Keratinocyte (primary cell): ENCODE data around the gene WDR76. TPM values are rescaled to one million over a fixed set of nuclear protein-coding genes. Genes with fewer than 3 reads are reported as not detected.
"Not testable (repeated sequence)": the region's sequence is repeated elsewhere in the genome, so short reads cannot be mapped to it uniquely, and the experiment has no call there.

ENCODE experiments used
- DNase-seq: peaks from one replicate; pipeline ENCODE4 v3.0.0-alpha.2; 2011; ENCODE audit warnings: low read depth, missing footprints, low spot score
- FAIRE-seq: peaks from 2 replicates; lab custom pipeline; 2011; peaks lifted over from hg19 to GRCh38; lab: Jason Lieb, UNC
- H2AFZ ChIP-seq: 2 replicates; pipeline ENCODE4 v1.6.0; 2012; ENCODE audit warnings: low read length, control low read depth, inconsistent platforms; ENCODE audit not compliant: control insufficient read depth
- H3K27ac ChIP-seq: 2 replicates; pipeline ENCODE4 v1.5.1; 2011; ENCODE audit warnings: low read length; ENCODE audit not compliant: control insufficient read depth, insufficient read depth
- H3K27me3 ChIP-seq: 3 replicates; pipeline ENCODE4 v1.6.0; 2011; ENCODE audit warnings: low read length; ENCODE audit not compliant: control insufficient read depth, insufficient read depth; ENCODE audit errors: extremely low read depth
- H3K36me3 ChIP-seq, 2 experiments: 2 replicates in 1 of 2; 3 replicates in 1 of 2; pipeline ENCODE4 v1.5.1; 2011; ENCODE audit warnings: low read length in 2 of 2, mild to moderate bottlenecking in 1 of 2; ENCODE audit not compliant: control insufficient read depth in 2 of 2, insufficient read depth in 2 of 2; ENCODE audit errors: extremely low read depth in 1 of 2
- H3K4me1 ChIP-seq: 3 replicates; pipeline ENCODE4 v1.5.1; 2011; ENCODE audit warnings: low read length; ENCODE audit not compliant: control insufficient read depth, insufficient read depth; ENCODE audit errors: extremely low read depth
- H3K4me2 ChIP-seq: 3 replicates; pipeline ENCODE4 v1.6.0; 2011; ENCODE audit warnings: low read depth, low read length; ENCODE audit not compliant: control insufficient read depth, insufficient read depth; ENCODE audit errors: extremely low read depth
- H3K4me3 ChIP-seq, 3 experiments: fragments of 200-600 bp in 1 of 3; sonication (generic) in 1 of 3; 2 replicates in 2 of 3; 3 replicates in 1 of 3; pipeline ENCODE4 v1.5.1; 2011 to 2016; ENCODE audit warnings: low read length in 3 of 3, mild to moderate bottlenecking in 3 of 3, control low read depth in 2 of 3, inconsistent platforms in 1 of 3, low read depth in 1 of 3, mixed read lengths in 1 of 3, mixed run types in 1 of 3, moderate library complexity in 1 of 3; ENCODE audit not compliant: control insufficient read depth in 2 of 3, insufficient read depth in 2 of 3; ENCODE audit errors: extremely low read depth in 1 of 3
- H3K79me2 ChIP-seq: 2 replicates; pipeline ENCODE4 v1.6.0; 2012; ENCODE audit warnings: low read length; ENCODE audit not compliant: control insufficient read depth, insufficient read depth
- H3K9ac ChIP-seq: 3 replicates; pipeline ENCODE4 v1.6.0; 2011; ENCODE audit warnings: low read length; ENCODE audit not compliant: control insufficient read depth, insufficient read depth; ENCODE audit errors: extremely low read depth
- H3K9me1 ChIP-seq: 3 replicates; pipeline ENCODE4 v1.6.0; 2011; ENCODE audit warnings: low read length; ENCODE audit not compliant: control insufficient read depth, insufficient read depth; ENCODE audit errors: extremely low read depth
- H3K9me3 ChIP-seq: 2 replicates; pipeline ENCODE4 v1.5.1; 2012; ENCODE audit warnings: low read depth, low read length; ENCODE audit not compliant: control insufficient read depth
- H4K20me1 ChIP-seq: 3 replicates; pipeline ENCODE4 v1.6.0; 2011; ENCODE audit warnings: low read length; ENCODE audit not compliant: control insufficient read depth, insufficient read depth; ENCODE audit errors: extremely low read depth
- CTCF ChIP-seq, 3 experiments: IDR thresholded peaks in 1 of 3; conservative IDR thresholded peaks in 1 of 3; optimal IDR thresholded peaks in 1 of 3; 2 replicates in 2 of 3; 3 replicates in 1 of 3; pipeline versions ENCODE3 to v1.5.1; 2011; ENCODE audit warnings: low read length in 3 of 3, mild to moderate bottlenecking in 3 of 3, moderate library complexity in 2 of 3, control low read depth in 1 of 3, inconsistent platforms in 1 of 3; ENCODE audit not compliant: insufficient read depth in 2 of 3; ENCODE audit errors: extremely low read depth in 1 of 3
- EZH2 ChIP-seq: IDR thresholded peaks from one replicate; pipeline ENCODE4 v1.6.1; 2012; ENCODE audit warnings: inconsistent platforms, mild to moderate bottlenecking, low read length, moderate library complexity
- dilution Hi-C: fragments of 300-500 bp; cut with MboI; formaldehyde crosslinking; loops from one replicate; pipeline ENCODE4 v1.7.0; 2020; ENCODE audit warnings: low sequenced_read_pairs; ENCODE audit not compliant: extremely low pct_ligation_motif_present
- polyA plus RNA-seq, 5 experiments: library from polyadenylated mRNA; depleted of rRNA in 3 of 5; stranded (reverse) in 3 of 5; stranded (forward) in 1 of 5; unstranded in 1 of 5; fragments of >200 nt; gene quantifications; 1 replicate in 1 of 5; 2 replicates in 3 of 5; 3 replicates in 1 of 5; pipeline versions ENCODE4 v1.2.1 to v1.2.3, GENCODE V29; 2011 to 2012; ENCODE audit warnings: missing spikeins in 2 of 5, low read depth in 1 of 5, low replicate concordance in 1 of 5

The WDR76 gene
- polyA plus RNA-seq, 1 donor (not counting 4 experiments of a cell fraction or from before 2014, with no cell fraction given), result 4.7 TPM

GRCh38 chr15:43821505-43821904 is 5.3 kb upstream of the WDR76 start:
- Histone ChIP-seq H3K9me3 (no peaks in the 10 kb centered on the region), H3K27me3 (no peaks in the 10 kb centered on the region), H3K27ac (no peak overlapping the region), H3K79me2 (peaks cover 62% of the 10 kb centered on the region), H2AFZ (no peak overlapping the region), H3K4me3 (no peak overlapping the region), H4K20me1 (no peaks in the 10 kb centered on the region), H3K9me1 (no peaks in the 10 kb centered on the region), H3K36me3 (peaks cover 0 to 11% of the 10 kb centered on the region in 2 experiments), H3K4me2 (no peak overlapping the region), H3K4me1 (peaks cover 11% of the 10 kb centered on the region), H3K9ac (no peak overlapping the region)
- DNase-seq (no peak), FAIRE-seq (no peak)
- TF ChIP-seq EZH2 (no peak), CTCF (optimal IDR thresholded peaks at IDR 0.05 in 1 of 3, IDR thresholded peaks at IDR 0.05 in 1 of 3, conservative IDR thresholded peaks at IDR 0.05 in 1 of 3; ENCODE audit: extremely low read depth in 1 of 3, insufficient read depth in 2 of 3, low read length in 3 of 3) (no peak)
- dilution Hi-C loops, result no loop called here

GRCh38 chr15:43824302-43825246 is 2.2 kb upstream of the WDR76 start, which contains the start of gene MFAP1:
MFAP1 (minus strand) TSS chr15:43824690; CDS start chr15:43824569, 121 bp downstream.
- H3K4me1 ChIP-seq, result peaks cover 16% of the 10 kb centered on the region
- dilution Hi-C loops, result no loop called here
- no peaks in the 10 kb centered on the region for H4K20me1 ChIP-seq

GRCh38 chr15:43825305-43825704 is 1.5 kb upstream of the WDR76 start:
- H3K27ac ChIP-seq, H3K9me3 ChIP-seq, H3K27me3 ChIP-seq, H3K9ac ChIP-seq, DNase-seq, dilution Hi-C loops, H4K20me1 ChIP-seq, H3K4me3 ChIP-seq, H3K4me2 ChIP-seq, H3K36me3 ChIP-seq, FAIRE-seq, H3K9me1 ChIP-seq, H2AFZ ChIP-seq: not testable (repeated sequence)
- Histone ChIP-seq H3K4me1 (peaks cover 16% of the 10 kb centered on the region), H3K79me2 (peaks cover 39% of the 10 kb centered on the region)

More at GRCh38 chr15:43824302-43825246, 2.2 kb upstream of the WDR76 start, which contains the start of gene MFAP1:
- peak within 1 kb of the TSS; percentile 97 for H3K9ac ChIP-seq
- H3K9me1 ChIP-seq, result no peaks in the 10 kb centered on the region
- no peaks in the 10 kb centered on the region for H3K9me3 ChIP-seq
- peak within 1 kb of the TSS; percentile 78 to 94 (median 92) for H3K4me3 ChIP-seq
- peaks cover 46% of the 10 kb centered on the region for H3K79me2 ChIP-seq
- peak within 1 kb of the TSS; percentile 89 for H2AFZ ChIP-seq
- no peak for TF ChIP-seq CTCF (optimal IDR thresholded peaks at IDR 0.05 in 1 of 3, IDR thresholded peaks at IDR 0.05 in 1 of 3, conservative IDR thresholded peaks at IDR 0.05 in 1 of 3; ENCODE audit: extremely low read depth in 1 of 3, insufficient read depth in 2 of 3, low read length in 3 of 3)
- TF ChIP-seq EZH2, result no peak
- FAIRE-seq (peak; percentile 95), DNase-seq (peak; percentile 89)
- H3K27ac ChIP-seq, result peak within 1 kb of the TSS; percentile 98
- H3K27me3 ChIP-seq, result no peaks in the 10 kb centered on the region
- no peaks in the 10 kb centered on the region for H3K36me3 ChIP-seq
- peak within 1 kb of the TSS; percentile 91 for H3K4me2 ChIP-seq
